Activated T-helper 1 cell treated with Interleukin-2 at 50 U/mL for 16 hours (primary cell): ENCODE data around the gene MPHOSPH9.
A peak's percentile ranks its signal among the peaks of the same experiment; 100 is the strongest.

Experiments
- DNase-seq: peaks from one replicate; pipeline ENCODE4 v3.0.0-alpha.2; 2020; ENCODE audit warnings: low read depth

The MPHOSPH9 gene

GRCh38 chr12:123232807-123233504, at the start of gene MPHOSPH9, which contains the start of gene MTRFR:
Gene MPHOSPH9 (minus strand): TSS chr12:123233141. CDS start chr12:123230364, 2,777 bp downstream.
Gene MTRFR (plus strand): TSS chr12:123233436. CDS start chr12:123253675, 20,239 bp downstream.
- peak; percentile 98 for DNase-seq

- DNase-seq: no peak
Observed at GRCh38 chr12:123282111-123282510, 49.2 kb upstream of the MPHOSPH9 start.

GRCh38 chr12:123280971-123281370, 48.0 kb upstream of the MPHOSPH9 start:
- no peak for DNase-seq

- no peak for DNase-seq
Observed at GRCh38 chr12:123278101-123278627, 45.2 kb upstream of the MPHOSPH9 start.

GRCh38 chr12:123273166-123273565, 40.2 kb upstream of the MPHOSPH9 start:
- DNase-seq: no peak

GRCh38 chr12:123271001-123271668, 38.2 kb upstream of the MPHOSPH9 start:
- DNase-seq: peak; percentile 63

- DNase-seq: no peak
Observed at GRCh38 chr12:123270214-123271000, 37.5 kb upstream of the MPHOSPH9 start.

- DNase-seq: no peak
Observed at GRCh38 chr12:123269896-123270213, 36.9 kb upstream of the MPHOSPH9 start.

GRCh38 chr12:123269395-123269892, 36.5 kb upstream of the MPHOSPH9 start:
- DNase-seq: no peak

GRCh38 chr12:123268850-123269249, 35.9 kb upstream of the MPHOSPH9 start:
- DNase-seq: no peak

- DNase-seq: no peak
Observed at GRCh38 chr12:123267991-123268843, 35.3 kb upstream of the MPHOSPH9 start.

GRCh38 chr12:123267335-123267920, 34.5 kb upstream of the MPHOSPH9 start:
- DNase-seq: no peak

GRCh38 chr12:123266679-123267277, 33.8 kb upstream of the MPHOSPH9 start:
- DNase-seq: no peak

GRCh38 chr12:123265851-123266678, 33.1 kb upstream of the MPHOSPH9 start:
- no peak for DNase-seq

GRCh38 chr12:123264642-123265041, 31.7 kb upstream of the MPHOSPH9 start:
- no peak for DNase-seq

- no peak for DNase-seq
Observed at GRCh38 chr12:123263196-123263817, 30.4 kb upstream of the MPHOSPH9 start.

- DNase-seq: no peak
Observed at GRCh38 chr12:123261196-123261595, 28.3 kb upstream of the MPHOSPH9 start.

- DNase-seq: no peak
Observed at GRCh38 chr12:123260081-123260480, 27.1 kb upstream of the MPHOSPH9 start.

- no peak for DNase-seq
Observed at GRCh38 chr12:123258593-123258992, 25.7 kb upstream of the MPHOSPH9 start.
